Measurements from ENCODE around the gene HERC6.

The HERC6 gene

GRCh38 chr4:88448889-88449288, 70.2 kb downstream of the HERC6 start:
- CTCF ChIA-PET = interaction anchor here (0.8 to 1.0 kb wide), 3 partner anchors 11 to 77 kb away, joined by 3 to 5 read pairs (median 3); no protein-coding TSS in a partner anchor
- no peak for TF ChIP-seq CTCF (IDR thresholded peaks at IDR 0.05; ENCODE audit: control extremely low read depth, extremely low read depth, low read depth, missing control alignments)
- POLR2A ChIA-PET = interaction anchor here (0.6 kb wide), 1 partner anchor 31 kb away, joined by 4 read pairs; no protein-coding TSS in a partner anchor
- DNase-seq (ENCODE audit: extremely low spot score) = no peak

- POLR2A ChIA-PET = interaction anchor here (0.6 kb wide), 1 partner anchor 31 kb away, joined by 4 read pairs; no protein-coding TSS in a partner anchor
- CTCF ChIA-PET = interaction anchor here (0.8 to 1.0 kb wide), 2 partner anchors 11 to 77 kb away, joined by 3 to 5 read pairs; no protein-coding TSS in a partner anchor
- TF ChIP-seq CTCF (IDR thresholded peaks at IDR 0.05; ENCODE audit: control extremely low read depth, extremely low read depth, low read depth, missing control alignments) = no peak
- DNase-seq (ENCODE audit: extremely low spot score) = no peak
Measured at GRCh38 chr4:88449290-88449689, 70.6 kb downstream of the HERC6 start.

- no peak for DNase-seq (ENCODE audit: extremely low spot score)
- CTCF ChIA-PET = interaction anchor here (1.5 kb wide), 1 partner anchor 82 kb away, joined by 4 read pairs; no protein-coding TSS in a partner anchor
- TF ChIP-seq CTCF (IDR thresholded peaks at IDR 0.05; ENCODE audit: control extremely low read depth, extremely low read depth, low read depth, missing control alignments) = no peak
- POLR2A ChIA-PET = interaction anchor here (0.6 kb wide), 1 partner anchor 406 kb away, joined by 7 read pairs; no protein-coding TSS in a partner anchor
Measured at GRCh38 chr4:88451205-88451604, 72.6 kb downstream of the HERC6 start.

DNA sequence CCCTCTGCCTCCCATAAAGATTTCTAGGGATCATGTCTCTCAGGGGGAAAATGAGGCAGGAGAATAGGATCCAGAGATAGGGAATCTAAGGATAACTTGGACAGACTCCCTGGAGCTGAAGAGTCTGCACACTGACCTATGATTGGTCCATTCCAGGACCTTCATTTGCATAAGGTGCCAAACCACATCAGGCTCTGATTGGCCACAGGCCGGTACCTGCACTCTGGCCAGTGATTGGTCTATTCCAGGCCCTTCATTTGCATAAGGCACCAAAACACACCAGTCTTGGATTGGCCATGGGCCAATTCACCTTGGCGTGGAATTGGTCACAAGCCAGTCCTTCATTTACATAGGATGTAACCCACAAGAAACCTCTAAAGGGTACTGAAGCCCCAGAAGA, 74.3 kb downstream of the HERC6 start:
- ChIA-PET CTCF (interaction anchor here (1.5 kb wide), 1 partner anchor 84 kb away, joined by 4 read pairs; no protein-coding TSS in a partner anchor), POLR2A (no interaction called here)
- no peak for TF ChIP-seq CTCF (IDR thresholded peaks at IDR 0.05; ENCODE audit: control extremely low read depth, extremely low read depth, low read depth, missing control alignments)
- no peak for DNase-seq (ENCODE audit: extremely low spot score)

DNA sequence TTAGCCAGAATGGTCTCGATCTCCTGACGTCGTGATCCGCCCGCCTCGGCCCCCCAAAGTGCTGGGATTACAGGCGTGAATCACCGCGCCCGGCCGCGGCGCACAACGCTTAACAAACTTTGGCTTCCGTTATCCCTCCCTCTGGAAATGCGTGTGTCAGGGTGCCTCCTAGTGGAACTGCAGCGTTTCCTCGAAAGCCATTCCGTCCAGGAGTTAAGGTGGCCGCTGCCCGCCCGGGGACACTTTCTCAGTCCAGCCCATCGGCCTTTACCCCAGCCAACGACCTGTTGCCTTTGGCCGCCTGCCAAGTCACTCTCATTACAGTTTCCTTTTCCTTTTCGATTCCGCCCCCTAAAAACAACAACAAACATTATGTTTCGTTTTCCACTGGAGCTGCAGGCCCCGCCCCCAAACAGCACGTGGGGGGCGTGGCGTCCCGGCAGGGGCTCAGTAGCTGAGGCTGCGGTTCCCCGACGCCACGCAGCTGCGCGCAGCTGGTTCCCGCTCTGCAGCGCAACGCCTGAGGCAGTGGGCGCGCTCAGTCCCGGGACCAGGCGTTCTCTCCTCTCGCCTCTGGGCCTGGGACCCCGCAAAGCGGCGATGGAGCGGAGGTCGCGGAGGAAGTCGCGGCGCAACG, 78.1 kb downstream of the HERC6 start, which contains the start of gene HERC5:
HERC5 (plus strand) TSS at position 450 of the 637 bp plus-strand sequence; CDS start at position 601, 151 bp downstream.
- POLR2A ChIA-PET = interaction anchor here (0.7 to 1.8 kb wide), 3 partner anchors 70 to 172 kb away, joined by 3 to 6 read pairs (median 5); partner anchors contain the start of genes HERC6 and PPM1K
- CTCF ChIA-PET = interaction anchor here (0.7 to 2.7 kb wide), 17 partner anchors 9 to 179 kb away, joined by 3 to 9 read pairs (median 4); partner anchors contain the start of genes HERC6 and PPM1K
- peak; percentile 55 for TF ChIP-seq CTCF (IDR thresholded peaks at IDR 0.05; ENCODE audit: control extremely low read depth, extremely low read depth, low read depth, missing control alignments)
- peak; percentile 98 for DNase-seq (ENCODE audit: extremely low spot score)

GRCh38 chr4:88457307-88458103, 78.9 kb downstream of the HERC6 start:
- no peak for TF ChIP-seq CTCF (IDR thresholded peaks at IDR 0.05; ENCODE audit: control extremely low read depth, extremely low read depth, low read depth, missing control alignments)
- DNase-seq (ENCODE audit: extremely low spot score) = peak; percentile 50
- POLR2A ChIA-PET = interaction anchor here (1.0 to 1.8 kb wide), 2 partner anchors 79 to 173 kb away, joined by 5 to 6 read pairs; partner anchors contain the start of genes HERC6 and PPM1K
- CTCF ChIA-PET = interaction anchor here (0.7 to 2.5 kb wide), 16 partner anchors 9 to 180 kb away, joined by 3 to 9 read pairs (median 4); partner anchors contain the start of genes HERC6 and PPM1K

Measured in GM10248 (cell line).